ENCODE results near the gene PCK1.

GRCh38 chr20:57596358-57596757 lies 35.4 kb downstream of the PCK1 start:
- TF ChIP-seq CTCF (conservative IDR thresholded peaks at IDR 0.05) (no peak), EZH2 (IDR thresholded peaks at IDR 0.05; ENCODE audit: low read depth) (no peak)

All from PC-9 (cell line).